Measurements from ENCODE around the gene PCSK1. TPM values are rescaled to one million over a fixed set of nuclear protein-coding genes. Genes with fewer than 3 reads are reported as not detected.

The PCSK1 gene
- total and polyA plus RNA-seq, 2 of the 8 experiments (the other 6 are each of a cell fraction or from before 2014, with no cell fraction given) = 1.3 to 3.2 TPM

- H4K91ac ChIP-seq (replicated peaks; ENCODE audit: insufficient read length, low read length) = no peak overlapping the region
- no peak overlapping the region for H4K5ac ChIP-seq (ENCODE audit: insufficient read length, low read depth, low read length)
- H3K36me3 ChIP-seq (ENCODE audit: control insufficient read depth in 2 of 4, insufficient read depth in 4 of 4, low read length in 3 of 4) = no peaks in the 10 kb centered on the region
- no peak overlapping the region for H2BK5ac ChIP-seq (ENCODE audit: low read depth, low read length)
- H3K27me3 ChIP-seq (replicated peaks in 1 of 4; ENCODE audit: control insufficient read depth in 3 of 4, extremely low read depth in 1 of 4, insufficient read depth in 3 of 4, low read length in 3 of 4) = no peaks in the 10 kb centered on the region
- ChIA-PET CTCF (ENCODE audit: partially characterized antibody) (interaction anchor here (0.7 to 2.4 kb wide), 4 partner anchors 12 to 223 kb away, joined by 3 to 11 read pairs (median 5); no protein-coding TSS in a partner anchor), POLR2A (ENCODE audit: partially characterized antibody) (no interaction called here)
- H3K4me2 ChIP-seq (ENCODE audit: insufficient read depth in 1 of 2, low read depth in 2 of 2, low read length in 2 of 2) = no peak overlapping the region
- no peak overlapping the region for H2AK5ac ChIP-seq (ENCODE audit: low read depth, low read length)
- no peak overlapping the region for H2BK20ac ChIP-seq (ENCODE audit: low read length)
- H3K9ac ChIP-seq (replicated peaks in 1 of 4; ENCODE audit: extremely low read depth in 1 of 4, low read depth in 3 of 4, low read length in 3 of 4) = no peak overlapping the region
- no peak overlapping the region for H2BK15ac ChIP-seq (ENCODE audit: low read length)
- H3K9me3 ChIP-seq (ENCODE audit: insufficient read depth in 2 of 2, low read depth in 1 of 2, low read length in 1 of 2) = no peaks in the 10 kb centered on the region
- no peak overlapping the region for H3K27ac ChIP-seq (ENCODE audit: low read depth, low read length)
- H3K23me2 ChIP-seq (ENCODE audit: low read depth, low read length) = no peaks in the 10 kb centered on the region; the same call in 1 of the 2 replicates
- no peaks in the 10 kb centered on the region for H3K79me1 ChIP-seq (ENCODE audit: low read depth, low read length)
- no peak for DNase-seq (ENCODE audit: low read depth in 1 of 2, low spot score in 2 of 2)
- no peak for FAIRE-seq
- no peak overlapping the region for H2BK12ac ChIP-seq (ENCODE audit: low read depth, low read length)
- 83% methylated on average over 5 of the region's 5 CpGs; no CpG with 5 or more reads in 1 of the 2 experiments for WGBS, 2 experiments (ENCODE audit: extremely low coverage in 1 of 2, insufficient coverage in 1 of 2, insufficient read length in 1 of 2, insufficient replicate concordance in 2 of 2, low coverage in 1 of 2, low lambda C conversion rate in 2 of 2, missing lambda C conversion rate in 1 of 2)
- no peak overlapping the region for H2AFZ ChIP-seq (ENCODE audit: low read length)
- H3K4me3 ChIP-seq (ENCODE audit: extremely low read depth in 1 of 4, insufficient read depth in 2 of 4, low read depth in 3 of 4, low read length in 4 of 4) = no peak overlapping the region
- H2BK120ac ChIP-seq (replicated peaks; ENCODE audit: low read depth, low read length) = no peak overlapping the region
- H3K56ac ChIP-seq (replicated peaks; ENCODE audit: insufficient read length, low read depth, low read length) = no peak overlapping the region
- no peak overlapping the region for H3K18ac ChIP-seq (ENCODE audit: extremely low read depth, low read length)
- TF ChIP-seq CTCF (IDR thresholded peaks at IDR 0.05; ENCODE audit: control extremely low read depth in 1 of 3, insufficient read depth in 1 of 3, low read depth in 1 of 3, low read length in 3 of 3) (peak in 2 of 3 experiments; percentile 18; a peak in 3 of 4 replicates), RAD21 (IDR thresholded peaks at IDR 0.05 in 1 of 2, conservative IDR thresholded peaks at IDR 0.05 in 1 of 2; ENCODE audit: low read depth in 2 of 2, low read length in 2 of 2) (peak; percentile 39 to 44), TAF7 (optimal IDR thresholded peaks at IDR 0.05; ENCODE audit: borderline replicate concordance, low read depth, low read length) (no peak)
- H3K79me2 ChIP-seq (ENCODE audit: control insufficient read depth in 1 of 2, insufficient read depth in 2 of 2, low read length in 2 of 2) = no peaks in the 10 kb centered on the region
- no peak overlapping the region for H4K8ac ChIP-seq (ENCODE audit: extremely low read depth, insufficient read depth, low read length)
- H3K4me1 ChIP-seq (replicated peaks in 1 of 4; ENCODE audit: control insufficient read depth in 3 of 4, insufficient read depth in 4 of 4, low read length in 3 of 4) = 0 out of 7 replicates have a peak, but pooled peaks cover 0 to 5% (median 0%) of the 10 kb centered on the region in 4 experiments
- no peaks in the 10 kb centered on the region for H4K20me1 ChIP-seq (replicated peaks in 1 of 2; ENCODE audit: control insufficient read depth in 1 of 2, insufficient read depth in 2 of 2, low read length in 2 of 2)
- no peak overlapping the region for H3K23ac ChIP-seq (ENCODE audit: insufficient read length)
- H3K4ac ChIP-seq (replicated peaks; ENCODE audit: insufficient read length, low read depth, low read length) = no peak overlapping the region
- no peak overlapping the region for H3K14ac ChIP-seq (ENCODE audit: insufficient read length)
These were observed 51.5 kb downstream of the PCSK1 start for GRCh38 chr5:96381526-96381925.

Measured in H1 (cell line).